Loucy (cell line): ENCODE measurements around the gene SIPA1L3.

Source experiments
- H2AFZ ChIP-seq: fragments of 200-600 bp; sonication (generic); 2 replicates; pipeline ENCODE4 v1.6.0; 2016; ENCODE audit warnings: antibody characterized with exemption, mild to moderate bottlenecking, low read length, moderate library complexity
- H3F3A ChIP-seq: fragments of 200-600 bp; 2 replicates; pipeline ENCODE4 v1.6.0; 2016; ENCODE audit warnings: antibody characterized with exemption, low read depth, mild to moderate bottlenecking
- H3K27me3 ChIP-seq: fragments of 200-600 bp; sonication (generic); 2 replicates; pipeline ENCODE4 v1.6.1; 2014; ENCODE audit warnings: low read length, mild to moderate bottlenecking; ENCODE audit not compliant: insufficient read depth, poor library complexity, severe bottlenecking
- H3K36me3 ChIP-seq: fragments of 200-600 bp; sonication (generic); 2 replicates; pipeline ENCODE4 v1.6.1; 2016; ENCODE audit warnings: low read length; ENCODE audit not compliant: insufficient read depth
- H3K4me1 ChIP-seq: fragments of 200-600 bp; sonication (generic); 2 replicates; pipeline ENCODE4 v1.5.1; 2014; ENCODE audit warnings: low read length, mild to moderate bottlenecking; ENCODE audit not compliant: insufficient read depth, poor library complexity, severe bottlenecking
- H3K4me2 ChIP-seq: fragments of 200-600 bp; sonication (generic); 2 replicates; pipeline ENCODE4 v1.6.0; 2014; ENCODE audit warnings: antibody characterized with exemption, low read length, low read depth, mild to moderate bottlenecking; ENCODE audit not compliant: poor library complexity, severe bottlenecking
- H3K4me3 ChIP-seq: fragments of 200-600 bp; sonication (generic); 2 replicates; pipeline ENCODE4 v1.5.1; 2014; ENCODE audit warnings: low read length, mild to moderate bottlenecking, mixed read lengths; ENCODE audit not compliant: poor library complexity, severe bottlenecking
- H3K79me2 ChIP-seq: fragments of 200-600 bp; sonication (generic); 2 replicates; pipeline ENCODE4 v1.6.1; 2014; ENCODE audit warnings: low read length; ENCODE audit not compliant: insufficient read depth
- H3K9ac ChIP-seq: fragments of 200-600 bp; sonication (generic); 2 replicates; pipeline ENCODE4 v1.6.0; 2014; ENCODE audit warnings: mild to moderate bottlenecking, low read depth, low read length, moderate library complexity; ENCODE audit not compliant: poor library complexity, severe bottlenecking
- H3K9me2 ChIP-seq: fragments of 200-600 bp; sonication (generic); replicated peaks from 2 replicates; pipeline ENCODE4 v1.6.1; 2016; ENCODE audit warnings: low read depth, low read length, mixed read lengths
- H3K9me3 ChIP-seq: fragments of 200-600 bp; sonication (generic); 2 replicates; pipeline ENCODE4 v1.6.1; 2014; ENCODE audit warnings: mild to moderate bottlenecking, antibody characterized with exemption, low read length, low read depth; ENCODE audit not compliant: insufficient read depth
- H4K20me1 ChIP-seq: fragments of 200-600 bp; sonication (generic); 2 replicates; pipeline ENCODE4 v1.6.0; 2014; ENCODE audit warnings: antibody characterized with exemption, low read length, mild to moderate bottlenecking; ENCODE audit not compliant: insufficient read depth, poor library complexity, severe bottlenecking
- CTCF ChIP-seq: fragments of 200-600 bp; sonication (generic); conservative IDR thresholded peaks from 2 replicates; pipeline ENCODE4 v1.5.1; 2014; ENCODE audit warnings: mild to moderate bottlenecking, antibody characterized with exemption, low read length
- EZH2phosphoT487 ChIP-seq: fragments of 200-600 bp; IDR thresholded peaks from 2 replicates; pipeline ENCODE4 v1.6.1; 2018; ENCODE audit warnings: antibody characterized with exemption, mild to moderate bottlenecking, moderate library complexity, borderline replicate concordance

SIPA1L3 gene

GRCh38 chr19:38042132-38042531 lies 135.1 kb downstream of the SIPA1L3 start:
- no peak overlapping the region for H3K9ac ChIP-seq
- no peak overlapping the region for H3K4me2 ChIP-seq
- H3K4me1 ChIP-seq: peaks cover 14% of the 10 kb centered on the region
- peaks cover 5% of the 10 kb centered on the region; the same call in 1 of the 2 replicates for H3K79me2 ChIP-seq
- no peak overlapping the region for H3K4me3 ChIP-seq
- TF ChIP-seq EZH2phosphoT487 (no peak), CTCF (no peak)
- H2AFZ ChIP-seq: no peak overlapping the region
- no peaks in the 10 kb centered on the region for H3K9me3 ChIP-seq
- no peaks in the 10 kb centered on the region for H3K27me3 ChIP-seq
- H3K36me3 ChIP-seq: no peaks in the 10 kb centered on the region
- H3K9me2 ChIP-seq: no peaks in the 10 kb centered on the region
- H4K20me1 ChIP-seq: no peaks in the 10 kb centered on the region
- H3F3A ChIP-seq: no peaks in the 10 kb centered on the region

DNA sequence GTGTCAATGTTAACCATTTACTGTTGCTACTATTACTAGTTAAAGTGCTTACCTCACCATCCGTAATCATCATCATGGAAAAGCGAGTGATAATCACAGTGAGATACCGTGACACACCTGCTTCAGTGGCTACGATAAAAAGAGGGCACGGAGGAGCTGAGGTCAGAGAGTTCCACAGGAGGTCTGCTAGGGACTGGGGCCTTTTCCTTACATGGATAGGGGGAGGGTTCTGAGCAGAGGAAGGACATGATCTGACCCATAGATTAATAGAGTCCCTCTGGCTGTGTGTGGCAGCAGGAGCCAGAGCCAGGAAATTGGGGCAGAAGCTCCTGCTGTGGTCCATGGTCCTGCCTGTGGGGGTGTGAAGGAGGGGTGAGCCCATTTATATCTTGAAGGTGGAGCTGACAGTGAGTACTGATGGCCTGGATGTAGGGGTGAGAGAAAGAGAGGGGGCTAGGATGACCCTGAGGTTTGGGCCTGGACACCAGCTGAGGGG lies 136.7 kb downstream of the SIPA1L3 start:
- no peak overlapping the region for H3K9ac ChIP-seq

DNA sequence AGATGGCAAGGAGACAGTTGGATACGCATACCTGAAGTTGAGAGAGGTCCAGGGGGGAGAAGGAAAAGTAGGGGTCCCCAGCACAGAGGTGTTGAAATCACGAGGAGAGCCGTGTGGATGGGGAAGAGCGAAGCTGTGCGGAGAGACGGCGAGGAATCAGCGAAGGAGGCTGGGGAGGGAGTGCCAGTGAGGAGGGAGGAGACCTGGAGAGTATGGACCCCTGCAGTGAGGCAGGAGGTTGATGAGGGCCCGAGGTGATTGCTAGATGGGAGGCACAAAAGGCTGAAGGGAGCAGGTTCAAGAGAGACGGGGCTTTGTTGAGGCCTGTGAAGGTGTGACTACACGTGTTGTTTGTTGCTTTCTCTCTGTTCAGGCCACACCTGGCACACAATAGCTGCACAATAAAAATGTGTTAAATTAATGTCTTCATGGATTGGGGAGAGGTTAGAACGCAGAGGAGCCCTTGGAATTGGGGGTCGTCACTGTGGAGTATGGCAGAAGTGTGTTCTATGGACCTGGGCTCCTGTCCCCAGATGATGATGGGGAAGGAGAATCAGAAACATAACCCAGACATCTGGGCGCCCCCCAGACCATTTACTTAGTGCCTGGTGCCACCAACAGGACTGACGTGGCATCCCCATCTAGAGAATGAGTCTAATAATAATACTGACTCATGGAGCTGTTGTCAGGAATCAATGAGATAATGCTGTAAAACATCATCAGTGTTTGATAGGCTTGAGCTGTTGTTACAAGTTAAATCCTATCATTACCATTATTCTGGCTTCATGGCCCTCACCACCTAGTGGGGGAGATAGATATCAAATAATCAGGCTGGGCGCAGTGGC lies 137.5 kb downstream of the SIPA1L3 start:
- Histone ChIP-seq H3K79me2 (peaks cover 5% of the 10 kb centered on the region; the same call in 1 of the 2 replicates), H3K9ac (no peak overlapping the region), H3K27me3 (no peaks in the 10 kb centered on the region), H4K20me1 (no peaks in the 10 kb centered on the region), H3K4me3 (no peak overlapping the region), H3K4me1 (peaks cover 37% of the 10 kb centered on the region), H3K9me3 (no peaks in the 10 kb centered on the region), H3K36me3 (no peaks in the 10 kb centered on the region), H3F3A (no peaks in the 10 kb centered on the region), H3K9me2 (no peaks in the 10 kb centered on the region), H2AFZ (no peak overlapping the region), H3K4me2 (no peak overlapping the region)
- TF ChIP-seq CTCF (peak; percentile 49), EZH2phosphoT487 (no peak)

More for the DNA sequence above, 136.7 kb downstream of the SIPA1L3 start:
- peaks cover 5% of the 10 kb centered on the region; the same call in 1 of the 2 replicates for H3K79me2 ChIP-seq
- H2AFZ ChIP-seq: no peak overlapping the region
- no peaks in the 10 kb centered on the region for H3K9me3 ChIP-seq
- no peak overlapping the region for H3K4me2 ChIP-seq
- no peak overlapping the region for H3K4me3 ChIP-seq
- no peaks in the 10 kb centered on the region for H3K36me3 ChIP-seq
- peaks cover 30% of the 10 kb centered on the region for H3K4me1 ChIP-seq
- no peaks in the 10 kb centered on the region for H3K9me2 ChIP-seq
- TF ChIP-seq EZH2phosphoT487 (no peak), CTCF (no peak)
- no peaks in the 10 kb centered on the region for H3F3A ChIP-seq
- no peaks in the 10 kb centered on the region for H3K27me3 ChIP-seq
- no peaks in the 10 kb centered on the region for H4K20me1 ChIP-seq
